Measurements from ENCODE around the gene GPR18.

Gene GPR18

DNA sequence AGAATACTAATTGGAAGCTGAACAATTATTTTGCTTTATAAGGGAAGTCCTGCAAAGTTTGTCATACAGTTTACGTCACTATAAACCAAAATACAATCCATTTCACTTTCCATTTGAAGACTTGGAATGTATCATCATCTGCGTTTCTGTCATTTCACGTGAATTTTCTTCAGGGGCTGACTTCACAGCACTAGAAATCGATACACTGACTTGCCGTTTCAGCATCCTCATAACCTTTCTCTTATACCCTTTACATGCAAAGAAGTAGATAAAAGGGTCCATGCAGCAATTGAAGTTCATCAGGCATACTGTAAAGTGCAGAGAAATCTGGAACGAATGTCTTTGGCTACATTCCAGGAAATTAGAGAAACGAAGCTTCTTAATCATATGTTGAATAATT, 36.8 kb upstream of the GPR18 start:
- DNase-seq (ENCODE audit: low read depth, low spot score), result no peak
- no peak overlapping the region for H3K4me3 ChIP-seq (ENCODE audit: low read length)

GRCh38 chr13:99294198-99294597, 36.0 kb upstream of the GPR18 start:
- no peak overlapping the region for H3K4me3 ChIP-seq (ENCODE audit: low read length)
- no peak for DNase-seq (ENCODE audit: low read depth, low spot score)

DNA sequence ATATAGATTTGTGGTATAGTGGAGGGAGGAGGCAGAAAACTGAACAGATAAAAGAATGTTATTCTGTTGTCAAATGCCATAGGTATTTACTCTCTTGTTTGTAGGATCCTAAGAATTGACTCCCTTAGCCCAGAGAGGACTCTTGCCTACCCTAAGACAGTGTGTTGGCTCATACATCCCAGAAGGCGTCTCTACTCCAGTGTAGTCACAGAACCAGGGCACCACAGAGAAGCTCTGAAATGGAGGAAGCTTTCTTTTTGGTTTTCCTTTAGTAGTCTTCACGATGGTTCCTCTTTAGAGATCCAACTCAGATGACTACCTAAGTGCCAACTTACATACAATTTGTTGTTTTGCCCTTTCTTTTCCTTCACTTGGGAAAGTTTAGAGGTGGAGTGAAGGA, 35.0 kb upstream of the GPR18 start:
- H3K4me3 ChIP-seq (ENCODE audit: low read length), result no peak overlapping the region
- no peak for DNase-seq (ENCODE audit: low read depth, low spot score)

GRCh38 chr13:99290894-99291293, 32.7 kb upstream of the GPR18 start:
- DNase-seq (ENCODE audit: low read depth, low spot score), result no peak
- no peak overlapping the region for H3K4me3 ChIP-seq (ENCODE audit: low read length)

GRCh38 chr13:99289674-99290337, 31.6 kb upstream of the GPR18 start:
- no peak overlapping the region for H3K4me3 ChIP-seq (ENCODE audit: low read length)
- no peak for DNase-seq (ENCODE audit: low read depth, low spot score)

GRCh38 chr13:99289271-99289670, 31.1 kb upstream of the GPR18 start:
- H3K4me3 ChIP-seq (ENCODE audit: low read length), result no peak overlapping the region
- DNase-seq (ENCODE audit: low read depth, low spot score), result no peak

DNA sequence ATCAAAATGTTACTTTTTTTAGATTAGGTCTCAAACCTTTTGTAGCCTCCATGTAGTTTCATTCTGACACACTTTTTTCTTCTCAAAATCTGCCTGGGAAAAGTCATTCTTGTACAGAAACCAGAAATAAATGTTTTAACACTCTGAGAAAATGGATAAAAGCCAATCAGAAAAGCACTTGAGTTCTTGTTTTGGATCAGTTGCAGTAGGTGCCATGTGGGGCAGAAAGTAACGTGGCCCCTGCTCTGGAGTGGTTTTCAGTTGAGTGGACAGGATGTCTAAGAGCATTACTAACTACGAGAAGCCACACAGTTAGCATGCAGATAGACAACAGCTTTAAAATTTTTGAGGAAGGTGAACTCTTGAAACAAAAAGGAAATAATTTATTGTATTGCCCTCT, 29.9 kb upstream of the GPR18 start:
- no peak overlapping the region for H3K4me3 ChIP-seq (ENCODE audit: low read length)
- DNase-seq (ENCODE audit: low read depth, low spot score), result no peak

DNA sequence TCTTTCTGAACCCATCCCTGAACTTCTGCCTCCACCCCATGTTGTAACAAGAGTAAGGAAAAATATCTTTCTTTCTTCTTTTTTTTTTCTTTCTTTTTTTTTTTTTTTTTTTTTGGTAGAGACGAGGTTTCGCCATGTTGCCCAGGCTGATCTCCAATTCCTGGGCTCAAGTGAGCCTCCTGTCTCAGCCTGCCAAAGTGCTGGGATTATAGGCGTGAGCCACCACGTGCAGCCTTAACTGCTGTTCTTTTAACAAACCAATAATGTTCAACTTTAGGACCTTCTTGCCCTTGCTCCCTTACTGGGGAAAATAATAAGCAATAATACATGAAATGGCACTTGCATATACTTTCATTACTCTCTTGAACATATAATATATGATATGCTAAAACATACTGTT, 29.4 kb upstream of the GPR18 start:
- H3K4me3 ChIP-seq (ENCODE audit: low read length), result no peak overlapping the region
- DNase-seq (ENCODE audit: low read depth, low spot score), result no peak

- no peak overlapping the region for H3K4me3 ChIP-seq (ENCODE audit: low read length)
- no peak for DNase-seq (ENCODE audit: low read depth, low spot score)
Measured at GRCh38 chr13:99285432-99286182, 27.4 kb upstream of the GPR18 start.

DNA sequence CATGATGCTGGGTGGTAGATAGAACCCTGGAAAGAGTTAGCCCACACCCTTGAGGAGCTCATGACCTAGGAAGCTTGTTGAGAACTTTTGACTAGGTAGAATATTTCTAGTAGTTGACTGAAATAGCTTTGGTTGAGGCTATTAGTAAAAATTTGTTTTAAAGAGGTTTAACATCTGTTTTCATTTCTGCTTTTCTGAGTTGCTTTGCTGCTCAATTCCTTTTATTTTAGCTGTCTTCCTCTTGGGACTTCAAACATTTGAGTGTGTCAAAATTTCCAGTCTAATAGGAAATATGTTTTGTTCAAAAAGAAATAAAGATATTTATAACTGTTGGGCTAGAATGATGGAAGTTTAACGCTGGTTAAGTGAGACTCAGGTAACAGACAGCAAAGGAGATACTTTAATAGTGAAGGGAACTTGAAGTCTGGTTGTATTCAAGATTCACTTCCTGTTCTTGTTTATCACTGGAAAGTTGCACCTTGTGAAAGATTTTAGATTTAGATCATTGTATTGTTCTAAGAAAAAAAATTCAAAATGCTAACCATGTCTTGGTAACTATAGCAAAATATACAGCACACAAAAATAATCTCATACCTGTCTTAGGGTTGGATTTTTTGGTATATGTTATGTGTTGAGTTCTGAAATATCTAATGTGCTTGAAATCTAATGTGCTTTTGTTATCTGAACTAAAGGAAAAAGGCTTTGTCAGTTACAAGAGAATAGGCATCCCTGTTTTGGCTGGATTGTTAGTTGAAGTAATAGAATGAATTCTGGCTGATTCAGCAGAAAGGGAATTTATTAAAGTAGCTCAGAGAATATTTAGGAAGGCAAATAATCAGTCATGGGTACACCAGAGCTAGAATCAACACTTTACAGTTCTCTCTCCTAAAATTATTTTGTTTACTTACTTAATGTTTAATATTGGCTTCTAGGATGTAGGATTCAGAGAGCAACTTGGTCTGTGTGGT, 24.4 kb upstream of the GPR18 start:
- no peak overlapping the region for H3K4me3 ChIP-seq (ENCODE audit: low read length)
- DNase-seq (ENCODE audit: low read depth, low spot score), result no peak

- no peak overlapping the region for H3K4me3 ChIP-seq (ENCODE audit: low read length)
- DNase-seq (ENCODE audit: low read depth, low spot score), result no peak
Measured at GRCh38 chr13:99281811-99282263, 23.7 kb upstream of the GPR18 start.

DNA sequence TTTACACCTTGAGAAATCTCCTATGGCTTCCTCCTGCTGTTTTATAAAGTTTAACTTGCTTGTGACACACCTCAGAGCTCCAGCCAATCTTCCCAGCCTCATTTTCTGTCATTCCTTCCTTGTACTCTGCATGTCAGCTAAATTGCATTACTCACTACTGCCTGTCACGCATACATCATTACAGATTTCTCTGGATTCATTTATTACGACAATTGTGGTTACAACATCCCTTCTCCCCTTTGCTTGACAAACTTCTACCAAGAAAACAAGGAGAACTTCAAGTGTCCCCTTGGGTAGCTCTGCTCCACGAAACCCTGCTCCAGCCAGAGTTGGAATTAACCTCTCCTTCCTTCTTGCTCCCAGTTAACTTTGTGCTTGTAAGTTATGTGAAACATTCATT, 22.0 kb upstream of the GPR18 start:
- no peak for DNase-seq (ENCODE audit: low read depth, low spot score)
- H3K4me3 ChIP-seq (ENCODE audit: low read length), result no peak overlapping the region

GRCh38 chr13:99279637-99280036, 21.5 kb upstream of the GPR18 start:
- no peak for DNase-seq (ENCODE audit: low read depth, low spot score)
- H3K4me3 ChIP-seq (ENCODE audit: low read length), result no peak overlapping the region

- H3K4me3 ChIP-seq (ENCODE audit: low read length), result no peak overlapping the region
- DNase-seq (ENCODE audit: low read depth, low spot score), result no peak
Measured at GRCh38 chr13:99278843-99279242, 20.7 kb upstream of the GPR18 start.

DNA sequence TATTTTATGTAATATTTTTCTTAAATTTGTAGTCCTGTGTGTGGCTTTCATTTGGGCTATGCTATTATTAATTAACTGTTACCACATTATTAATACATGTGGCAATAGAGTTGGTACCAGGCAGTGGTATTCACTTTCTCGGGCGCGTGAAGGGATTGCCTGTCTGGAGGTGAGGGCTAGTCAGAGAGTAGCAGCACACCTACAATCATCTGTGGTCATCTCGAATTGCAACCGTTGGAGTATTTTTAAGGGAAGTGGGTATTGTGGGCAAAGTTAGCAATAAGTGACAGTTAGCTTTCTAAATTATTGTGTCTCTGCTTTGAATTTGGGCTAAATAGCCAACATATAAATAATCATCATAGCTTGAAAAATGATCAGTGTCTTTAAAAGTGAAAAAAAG, 20.0 kb upstream of the GPR18 start:
- DNase-seq (ENCODE audit: low read depth, low spot score), result no peak
- H3K4me3 ChIP-seq (ENCODE audit: low read length), result no peak overlapping the region

DNA sequence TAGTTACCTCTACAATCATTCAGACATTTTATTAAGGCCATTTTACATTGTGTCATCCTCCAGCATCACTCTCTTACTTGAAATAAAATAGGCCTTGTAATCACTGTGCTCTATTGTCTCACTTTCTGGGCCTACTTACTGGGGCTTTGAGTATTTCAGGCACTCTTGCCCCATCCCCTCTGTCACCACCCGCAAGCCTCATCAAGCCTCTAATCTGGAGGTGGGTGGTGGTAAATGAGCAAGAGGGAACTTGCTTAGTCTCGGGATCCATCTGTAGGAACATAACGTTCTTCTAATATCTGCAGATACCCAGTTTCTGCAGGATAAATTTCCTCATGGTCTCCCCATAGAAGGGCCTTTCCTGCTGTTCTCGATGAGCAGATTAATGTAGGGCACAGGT, 19.4 kb upstream of the GPR18 start:
- no peak for DNase-seq (ENCODE audit: low read depth, low spot score)

DNA sequence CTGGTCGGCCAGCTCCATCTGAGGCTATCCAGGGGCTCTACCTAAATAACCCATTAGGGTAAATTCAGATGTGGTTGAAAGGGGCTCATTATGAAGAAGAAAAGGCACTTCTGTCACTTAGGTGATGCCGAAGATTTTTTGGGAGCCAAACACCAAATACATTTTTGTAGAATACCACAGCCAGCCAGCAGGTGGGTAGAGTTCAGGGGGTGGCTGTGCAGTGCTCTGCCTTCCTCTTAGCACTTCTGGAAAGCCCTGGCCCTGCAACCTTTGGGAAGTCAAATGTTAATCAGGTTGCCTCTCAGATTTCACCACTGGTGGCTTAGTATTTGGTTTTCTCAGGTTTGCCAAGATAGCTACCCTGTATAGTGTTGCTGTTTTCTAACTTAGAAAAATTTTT, 18.5 kb upstream of the GPR18 start:
- no peak overlapping the region for H3K4me3 ChIP-seq (ENCODE audit: low read length)
- no peak for DNase-seq (ENCODE audit: low read depth, low spot score)

More for the DNA sequence above, 19.4 kb upstream of the GPR18 start:
- H3K4me3 ChIP-seq (ENCODE audit: low read length), result no peak overlapping the region

GRCh38 chr13:99275093-99275469, 16.9 kb upstream of the GPR18 start:
- H3K4me3 ChIP-seq (ENCODE audit: low read length), result no peak overlapping the region
- peak; percentile 85 for DNase-seq (ENCODE audit: low read depth, low spot score)

DNA sequence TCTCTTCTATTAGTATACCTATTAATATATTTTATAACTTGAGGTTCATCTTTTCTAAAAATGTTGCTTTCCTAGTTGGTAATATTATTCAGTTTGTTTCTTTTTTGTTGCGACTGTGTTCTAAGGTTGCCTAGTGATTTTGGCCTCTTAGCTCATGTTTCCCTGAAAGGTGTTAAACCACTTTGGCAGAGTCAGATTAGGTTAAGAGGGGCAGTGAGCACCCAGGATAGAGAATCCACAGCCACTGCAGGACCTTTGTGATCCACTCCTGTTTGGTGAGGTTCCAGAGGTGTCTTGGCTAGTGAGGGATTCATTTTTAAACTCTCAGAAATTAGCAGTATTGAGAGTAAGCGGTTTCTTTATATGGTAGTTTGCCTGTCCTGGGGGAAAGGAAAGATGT, 14.9 kb upstream of the GPR18 start:
- no peak for DNase-seq (ENCODE audit: low read depth, low spot score)
- H3K4me3 ChIP-seq (ENCODE audit: low read length), result no peak overlapping the region

DNA sequence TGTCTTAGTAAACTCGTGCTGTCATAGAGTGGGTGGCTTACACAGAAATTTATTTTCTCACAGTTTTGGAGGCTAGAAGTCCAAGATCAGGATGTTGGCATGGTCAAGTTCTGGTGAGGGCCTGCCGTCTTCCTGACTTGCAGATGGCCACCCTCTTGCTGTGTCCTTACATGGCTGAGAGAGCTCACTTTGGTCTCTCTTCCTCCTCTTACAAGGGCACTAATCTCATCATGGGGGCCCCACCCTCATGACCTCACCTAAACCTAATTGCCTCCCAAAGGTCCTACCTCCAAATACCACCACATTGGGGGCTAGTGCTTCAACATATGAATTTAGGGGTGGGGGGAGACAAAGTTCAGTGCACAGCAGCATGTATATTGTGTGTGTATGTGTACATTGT, 14.3 kb upstream of the GPR18 start:
- DNase-seq (ENCODE audit: low read depth, low spot score), result no peak
- no peak overlapping the region for H3K4me3 ChIP-seq (ENCODE audit: low read length)
